OCI-LY7 (cell line): ENCODE measurements around the gene POLE4.

ENCODE experiments used
- CTCF ChIP-seq: fragments of 200-600 bp; sonication (generic); conservative IDR thresholded peaks from 2 replicates; pipeline ENCODE4 v1.5.1; 2014; ENCODE audit warnings: mild to moderate bottlenecking, antibody characterized with exemption, low read length, moderate library complexity, mixed read lengths
- EZH2phosphoT487 ChIP-seq: fragments of 200-600 bp; sonication (generic); IDR thresholded peaks from 2 replicates; pipeline ENCODE4 v1.6.1; 2018; ENCODE audit warnings: low read depth, borderline replicate concordance, mild to moderate bottlenecking, mixed run types, antibody characterized with exemption, low read length, moderate library complexity, mixed read lengths

- TF ChIP-seq CTCF (no peak), EZH2phosphoT487 (no peak)
These were observed 21.4 kb downstream of the POLE4 start for GRCh38 chr2:74979844-74980243.
